GM21619 (cell line): Measurements from ENCODE around the gene CYBA.

ENCODE experiments used
- ATAC-seq: cut with Tn5 transposase; IDR thresholded peaks from one replicate; pipeline ENCODE4 v1.9.1; 2021; ENCODE audit not compliant: unreplicated experiment

Gene CYBA

DNA sequence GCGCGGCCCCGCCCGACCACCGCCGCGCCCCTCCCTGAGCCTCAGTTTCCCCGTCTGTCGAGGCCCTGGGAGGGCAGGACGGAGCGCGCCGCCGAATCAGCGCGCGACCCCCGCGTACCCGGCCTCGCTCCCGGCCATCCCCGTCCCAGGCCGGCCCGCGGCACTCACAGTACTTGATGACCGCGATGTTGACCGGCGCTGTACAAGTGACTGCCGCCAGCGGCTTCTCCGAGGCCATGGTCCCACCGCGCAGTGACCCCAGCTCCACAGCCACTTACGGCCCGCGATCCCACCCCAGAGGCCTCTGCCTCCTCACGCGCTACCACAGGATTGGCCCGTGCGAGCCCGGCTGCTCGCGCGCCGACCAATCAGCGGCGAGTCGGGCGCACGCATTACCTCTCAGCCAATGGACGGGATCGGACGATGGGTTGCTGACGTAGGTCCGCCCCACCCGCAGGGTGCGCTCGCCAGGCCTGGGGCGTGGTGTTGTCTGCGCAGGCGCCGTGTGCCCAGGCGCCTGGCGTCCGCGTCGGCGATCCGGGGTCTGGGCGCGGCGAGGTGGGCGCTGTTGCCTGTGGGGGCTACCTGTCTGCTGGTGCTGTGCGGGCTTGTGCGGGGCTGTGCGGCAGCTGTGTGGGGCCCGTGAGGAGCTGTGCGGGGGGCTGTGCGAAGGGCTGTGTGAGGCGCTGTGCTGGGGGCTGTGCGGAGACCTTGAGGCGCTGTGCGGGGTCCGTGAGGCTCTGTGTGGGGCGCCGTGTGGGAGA lies 12.2 kb upstream of the CYBA start, which contains the start of gene MVD:
Gene MVD (minus strand): TSS at position 249 of the 764 bp plus-strand sequence. CDS start 11 bp downstream, at position 238.
- peak; percentile 91 for ATAC-seq

DNA sequence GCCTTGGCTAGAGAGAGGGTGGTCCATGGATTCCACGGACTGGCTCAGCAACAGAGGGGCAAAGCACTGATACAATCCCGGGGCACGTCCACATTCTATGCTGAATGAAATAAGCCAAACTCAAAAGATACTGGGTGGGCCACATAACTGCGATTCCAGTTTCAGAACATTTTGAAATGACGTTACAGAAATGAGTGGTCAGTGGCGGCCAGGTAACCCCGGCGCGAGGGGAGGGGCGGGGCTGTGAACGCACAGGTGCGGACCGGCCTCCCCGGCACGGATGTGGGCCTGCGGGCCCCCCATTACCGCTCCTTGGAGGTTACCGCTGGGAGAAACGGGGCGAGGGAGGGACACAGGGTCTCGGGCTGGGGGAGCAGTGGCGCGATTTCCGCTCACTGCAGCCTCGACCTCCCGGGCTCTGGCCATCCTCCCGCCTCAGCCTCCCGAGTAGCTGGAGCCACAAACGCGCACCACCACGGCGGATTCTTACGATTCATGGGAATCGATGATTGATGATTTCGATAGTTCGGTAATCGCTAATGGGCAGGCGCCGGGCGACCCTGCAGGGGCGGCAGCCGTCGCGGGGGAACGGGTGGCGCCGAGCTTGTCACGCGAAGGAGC lies 11.5 kb upstream of the CYBA start:
- ATAC-seq: no peak

DNA sequence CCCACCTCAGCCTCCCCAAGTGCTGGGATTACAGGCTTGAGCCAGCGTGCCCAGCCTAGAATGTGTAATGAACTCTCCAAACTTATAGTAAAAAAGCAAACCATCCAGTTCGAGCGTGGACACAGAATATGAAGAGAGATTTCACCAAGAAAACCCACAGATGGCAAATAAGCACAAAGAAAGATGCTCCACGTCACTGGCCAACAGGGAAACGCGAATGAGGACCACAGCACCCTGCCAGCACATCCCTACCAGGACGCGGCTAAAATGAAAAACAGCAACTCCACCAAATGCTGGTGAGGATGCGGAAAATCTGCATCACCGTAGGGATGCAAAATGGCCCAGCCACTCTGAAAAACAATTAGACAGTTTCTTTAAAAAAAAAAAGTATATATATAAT lies 10.6 kb upstream of the CYBA start:
- no peak for ATAC-seq

- ATAC-seq: no peak
Observed at GRCh38 chr16:88659160-88659559, 8.3 kb upstream of the CYBA start.

DNA sequence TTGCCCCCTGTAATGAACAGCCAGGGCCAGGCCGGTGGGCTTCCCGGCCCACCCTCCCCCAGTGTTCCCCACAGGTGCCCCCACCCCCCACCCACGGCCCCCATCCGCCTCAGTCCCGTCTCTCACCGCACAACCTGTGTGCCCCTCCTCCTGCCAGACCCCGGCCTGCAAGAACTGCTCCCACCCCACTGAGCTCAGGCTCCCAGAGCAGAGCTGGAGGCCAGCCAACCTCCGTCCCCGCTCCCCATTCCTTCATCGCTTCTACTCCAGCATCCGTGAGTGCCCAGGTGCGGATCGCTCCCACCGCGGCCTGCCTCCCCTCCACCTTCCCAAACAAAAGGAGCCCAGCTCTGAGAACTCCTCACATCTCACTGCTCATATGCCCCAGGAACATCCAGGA lies 7.9 kb upstream of the CYBA start:
- no peak for ATAC-seq

DNA sequence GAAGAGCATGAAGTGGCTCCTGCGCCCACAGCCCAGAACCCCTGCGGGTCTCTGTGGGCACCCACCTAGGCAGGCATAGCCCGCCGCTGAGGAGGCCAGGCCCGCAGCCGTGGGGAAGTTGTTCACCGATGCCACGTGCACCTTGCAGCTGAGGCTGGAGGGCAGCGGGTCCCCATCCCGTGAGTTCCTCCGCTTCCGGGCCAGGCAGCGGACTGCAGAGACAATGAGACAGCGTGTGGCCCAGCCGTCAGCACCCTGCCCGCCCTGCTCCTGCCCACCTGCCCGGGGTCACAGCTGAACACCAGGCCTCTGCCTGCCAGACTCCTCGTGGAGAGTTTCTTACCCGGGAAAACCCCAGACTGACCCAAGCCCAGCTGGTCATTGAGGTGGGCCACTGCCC lies 6.5 kb upstream of the CYBA start:
- no peak for ATAC-seq

- no peak for ATAC-seq
Observed at GRCh38 chr16:88656291-88656980, 5.6 kb upstream of the CYBA start.

- no peak for ATAC-seq
Observed at GRCh38 chr16:88655733-88656281, 5.0 kb upstream of the CYBA start.

GRCh38 chr16:88655053-88655732 lies 4.3 kb upstream of the CYBA start:
- no peak for ATAC-seq

DNA sequence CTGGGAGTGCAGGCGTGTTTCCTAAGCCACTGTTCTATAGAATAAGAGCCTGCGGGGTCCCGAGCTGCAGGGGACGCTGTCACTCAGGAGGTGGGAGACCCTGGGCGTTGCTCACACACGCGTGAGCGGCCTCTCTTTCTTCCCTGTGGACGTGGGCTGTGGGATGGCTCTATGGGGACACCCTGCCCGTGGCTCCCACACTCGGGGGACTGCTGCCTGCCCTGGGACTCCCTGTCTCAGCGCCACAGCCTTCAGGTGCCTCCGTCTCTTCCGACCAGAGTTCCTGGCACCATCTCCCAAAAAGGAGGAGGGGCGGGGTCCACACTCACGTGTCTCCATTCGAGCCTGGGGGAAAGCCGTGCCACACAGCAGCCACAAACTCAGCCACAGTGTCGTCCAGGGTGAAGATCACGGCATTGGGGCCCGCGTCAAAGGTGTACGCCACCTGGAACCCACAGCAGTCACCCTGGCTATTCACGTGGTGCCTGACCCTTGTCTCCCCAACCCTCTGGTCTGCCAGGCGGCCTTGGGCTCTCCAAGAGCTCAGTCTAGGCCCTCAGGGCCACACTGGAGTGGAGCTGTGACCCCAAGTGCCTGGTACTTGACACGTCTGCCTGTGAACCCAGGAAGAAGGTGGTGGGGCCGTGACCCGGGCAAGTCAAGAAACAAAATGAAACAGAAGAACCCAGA lies 3.7 kb upstream of the CYBA start:
- ATAC-seq: no peak

GRCh38 chr16:88653596-88654362 lies 2.9 kb upstream of the CYBA start:
- no peak for ATAC-seq

GRCh38 chr16:88653101-88653500 lies 2.2 kb upstream of the CYBA start:
- no peak for ATAC-seq

DNA sequence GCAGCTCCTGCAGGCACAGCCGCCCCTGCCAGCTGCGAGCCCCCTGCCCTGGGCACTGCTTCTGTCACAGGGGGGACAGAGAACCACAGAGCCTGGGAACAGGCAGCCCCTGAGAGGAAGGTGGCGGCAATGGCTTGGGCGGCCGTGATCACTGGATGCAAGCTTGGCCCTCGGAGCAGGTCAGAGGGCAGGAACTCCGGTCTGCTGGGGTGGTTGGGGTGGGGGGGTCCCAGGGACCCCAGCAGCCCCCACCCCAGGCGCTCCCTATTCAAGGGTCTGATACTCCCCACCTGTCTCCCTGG lies 1.9 kb upstream of the CYBA start:
- no peak for ATAC-seq

DNA sequence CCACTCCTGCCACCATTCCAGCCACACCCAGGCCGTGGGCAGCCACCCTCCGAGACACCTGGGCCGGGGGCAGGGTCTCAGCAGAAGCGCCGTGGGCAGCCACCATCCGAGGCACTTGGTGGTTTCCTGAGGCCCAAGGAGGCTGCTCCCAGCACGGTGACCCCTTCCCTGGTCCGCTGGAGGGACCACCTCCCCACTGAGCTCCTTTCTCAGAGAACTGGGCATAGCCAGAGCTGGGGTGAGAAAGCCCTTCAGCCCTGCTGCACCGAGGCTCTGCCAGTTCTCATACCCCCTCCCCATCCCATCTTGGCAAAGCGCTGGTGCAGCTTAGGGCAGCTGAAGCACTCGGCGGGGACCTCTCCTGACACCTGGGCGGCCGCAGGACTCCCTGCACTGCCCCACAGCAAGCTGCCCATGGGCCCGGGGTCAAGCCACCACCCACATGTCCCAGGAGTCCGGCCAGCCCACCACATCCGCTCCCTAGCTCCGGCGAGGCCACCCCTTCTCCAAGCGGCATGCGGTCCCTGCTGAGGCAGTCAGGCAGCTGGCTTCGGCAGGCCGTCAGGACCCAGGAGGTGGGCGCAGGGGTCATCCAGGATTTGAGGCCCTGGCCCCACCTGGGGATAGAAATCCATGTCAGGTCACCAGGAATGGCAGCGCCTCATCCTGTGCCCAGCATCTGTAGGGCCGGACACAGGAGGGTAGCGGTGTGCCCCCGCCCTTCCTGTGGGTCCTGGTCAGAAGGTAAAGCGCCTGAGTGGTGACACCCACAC lies 1.3 kb upstream of the CYBA start:
- ATAC-seq: peak; percentile 2

DNA sequence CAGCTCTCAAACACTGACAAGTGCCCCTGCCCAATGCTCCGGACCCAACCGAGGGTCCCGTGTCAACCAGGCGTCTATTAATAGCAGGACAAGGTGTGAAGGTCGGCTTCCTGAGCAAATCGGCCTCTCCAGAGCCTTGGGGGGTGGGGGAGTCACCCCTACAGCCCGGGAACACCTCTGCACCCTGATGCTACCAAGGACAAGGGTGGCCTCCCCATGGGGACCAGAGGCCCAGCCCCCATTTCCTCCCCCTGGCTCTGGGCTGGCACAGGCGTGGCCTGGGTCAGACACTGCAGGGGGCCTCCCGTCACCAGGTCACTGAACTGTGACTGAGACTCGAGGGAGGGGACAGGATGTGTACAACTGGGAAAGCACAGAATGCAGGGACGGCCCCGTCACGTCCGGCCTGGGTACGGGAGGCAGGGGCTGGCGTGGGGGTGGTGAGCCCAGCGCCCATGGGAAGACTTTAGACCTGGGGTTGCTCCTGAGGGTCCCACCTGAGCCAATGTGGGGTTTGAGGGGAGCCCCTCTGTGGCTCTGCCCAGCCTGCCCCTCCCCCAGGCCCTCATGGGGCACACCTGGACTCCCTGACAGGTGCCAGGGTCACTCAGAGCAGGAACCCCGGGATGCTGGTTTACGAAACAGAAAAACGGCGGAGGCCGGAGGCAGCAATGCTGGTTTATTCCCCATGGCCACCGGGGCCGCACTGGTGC lies 579 bp upstream of the CYBA start:
- ATAC-seq: peak; percentile 73

DNA sequence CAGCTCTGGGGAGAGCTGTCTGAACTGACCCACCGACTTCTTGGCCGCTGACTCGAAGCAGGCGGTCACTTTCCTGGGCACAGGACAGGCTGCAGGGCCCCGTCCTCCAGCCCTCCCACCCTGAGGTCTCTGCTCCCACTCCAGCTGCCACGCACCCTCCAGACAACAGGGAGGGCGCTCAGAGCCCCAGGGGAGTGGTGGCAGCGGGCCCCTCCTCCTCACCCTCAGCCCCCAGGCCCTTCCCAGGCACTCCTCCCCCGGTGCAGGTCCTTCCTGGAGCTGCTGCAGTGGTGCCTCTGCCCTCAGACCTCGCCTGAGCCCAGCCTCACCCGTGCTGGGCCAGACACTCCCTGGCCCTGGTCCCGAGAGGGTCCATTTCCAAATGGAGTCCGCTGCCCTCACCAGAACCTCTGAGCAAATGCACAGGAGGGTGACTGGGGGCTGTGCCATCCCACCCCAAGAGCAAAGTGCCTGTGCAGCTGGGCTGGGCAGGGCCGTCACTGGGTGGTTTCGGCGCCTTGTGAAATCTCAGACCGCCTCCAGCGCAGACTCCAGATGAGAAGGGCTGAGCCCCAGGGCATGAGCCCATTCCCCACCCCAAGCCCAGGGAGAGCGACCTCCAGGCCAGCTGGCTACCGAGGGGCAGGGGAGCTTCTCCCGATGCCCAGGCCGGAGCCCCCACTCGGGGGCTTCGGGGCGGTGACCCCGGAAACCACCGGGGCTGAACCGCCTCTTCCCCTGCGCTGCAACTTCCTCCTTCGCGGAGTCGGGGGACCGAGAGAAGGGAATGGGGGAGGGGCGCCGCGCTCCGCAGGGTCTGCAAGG lies 717 bp downstream of the CYBA start:
- ATAC-seq: peak; percentile 9

DNA sequence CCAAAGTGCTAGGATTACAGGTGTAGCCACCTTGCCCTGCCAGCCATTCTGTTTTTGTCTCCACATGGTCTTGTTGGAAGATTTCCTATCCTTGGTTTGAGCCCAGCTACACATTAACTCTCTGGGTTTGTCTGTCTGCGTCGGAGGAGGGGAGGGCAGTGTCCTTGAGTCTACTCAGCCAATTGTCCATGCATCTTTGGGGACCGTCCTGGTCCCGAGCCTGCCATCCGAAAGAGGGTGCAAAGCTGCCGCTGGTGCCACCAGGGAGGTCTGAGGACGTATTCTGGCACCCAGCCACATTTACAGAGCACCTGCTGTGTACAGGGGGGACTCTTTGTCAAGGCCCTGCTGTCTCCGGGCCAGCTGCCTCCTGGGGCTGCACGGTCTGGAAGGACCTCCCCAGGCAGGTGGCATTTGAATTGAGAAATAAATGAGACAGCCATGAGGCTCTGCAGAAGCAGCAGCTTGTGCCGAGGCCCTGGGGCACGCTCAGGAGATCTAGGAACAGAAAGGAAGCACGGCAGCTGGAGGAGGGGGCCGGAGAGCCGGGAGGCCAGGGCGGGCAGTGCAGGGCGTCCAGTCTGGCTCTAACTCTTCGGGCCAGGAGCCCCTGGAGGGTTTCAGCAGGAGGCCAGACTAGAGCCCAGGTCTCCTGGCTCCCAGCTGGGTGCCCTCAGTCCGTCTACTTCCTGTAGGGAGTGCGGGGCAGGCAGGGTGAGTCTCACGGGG lies 1.5 kb downstream of the CYBA start:
- ATAC-seq: no peak
